GM12864 (cell line): ENCODE data around the gene SMG5.
"Not testable (repeated sequence)": the region's sequence is repeated elsewhere in the genome, so short reads cannot be mapped to it uniquely, and the experiment has no call there.

Source experiments
- DNase-seq: peaks from one replicate; pipeline ENCODE4 v3.0.0-alpha.2; 2011; ENCODE audit warnings: low read depth
- H3K4me3 ChIP-seq: 2 replicates; pipeline ENCODE4 v1.5.1; 2011; ENCODE audit warnings: mild to moderate bottlenecking, low read depth, low read length, control low read depth
- TF ChIP-seq, protein P1 (sequence below): IDR thresholded peaks from 2 replicates; pipeline ENCODE4 v1.5.1; 2011; ENCODE audit warnings: low read depth, mild to moderate bottlenecking, moderate library complexity, low read length, control low read depth, inconsistent platforms; ENCODE audit errors: missing control alignments

The SMG5 gene

DNA sequence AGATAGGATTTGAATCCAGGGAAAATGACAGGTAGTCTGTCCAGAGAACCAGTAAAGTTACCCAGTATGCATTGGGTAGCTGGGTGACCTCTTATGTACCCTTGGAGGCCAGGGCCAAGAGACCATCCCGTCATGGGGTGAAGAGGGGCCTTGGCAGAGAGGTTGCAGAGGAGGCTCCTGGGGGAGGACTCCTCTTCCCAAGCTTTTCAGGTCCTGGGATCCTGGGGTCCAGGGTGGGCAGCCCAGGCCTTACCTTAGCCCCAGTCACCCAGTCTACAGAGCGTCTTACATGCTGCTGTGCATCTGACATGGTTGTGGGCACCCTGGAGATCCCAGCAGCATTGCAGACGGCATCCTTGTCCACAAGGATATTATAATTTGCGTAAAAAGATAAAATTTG, 55.8 kb downstream of the SMG5 start:
- TF ChIP-seq, protein P1, sequence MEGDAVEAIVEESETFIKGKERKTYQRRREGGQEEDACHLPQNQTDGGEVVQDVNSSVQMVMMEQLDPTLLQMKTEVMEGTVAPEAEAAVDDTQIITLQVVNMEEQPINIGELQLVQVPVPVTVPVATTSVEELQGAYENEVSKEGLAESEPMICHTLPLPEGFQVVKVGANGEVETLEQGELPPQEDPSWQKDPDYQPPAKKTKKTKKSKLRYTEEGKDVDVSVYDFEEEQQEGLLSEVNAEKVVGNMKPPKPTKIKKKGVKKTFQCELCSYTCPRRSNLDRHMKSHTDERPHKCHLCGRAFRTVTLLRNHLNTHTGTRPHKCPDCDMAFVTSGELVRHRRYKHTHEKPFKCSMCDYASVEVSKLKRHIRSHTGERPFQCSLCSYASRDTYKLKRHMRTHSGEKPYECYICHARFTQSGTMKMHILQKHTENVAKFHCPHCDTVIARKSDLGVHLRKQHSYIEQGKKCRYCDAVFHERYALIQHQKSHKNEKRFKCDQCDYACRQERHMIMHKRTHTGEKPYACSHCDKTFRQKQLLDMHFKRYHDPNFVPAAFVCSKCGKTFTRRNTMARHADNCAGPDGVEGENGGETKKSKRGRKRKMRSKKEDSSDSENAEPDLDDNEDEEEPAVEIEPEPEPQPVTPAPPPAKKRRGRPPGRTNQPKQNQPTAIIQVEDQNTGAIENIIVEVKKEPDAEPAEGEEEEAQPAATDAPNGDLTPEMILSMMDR: no peak
- DNase-seq: no peak
- H3K4me3 ChIP-seq: no peak overlapping the region

DNA sequence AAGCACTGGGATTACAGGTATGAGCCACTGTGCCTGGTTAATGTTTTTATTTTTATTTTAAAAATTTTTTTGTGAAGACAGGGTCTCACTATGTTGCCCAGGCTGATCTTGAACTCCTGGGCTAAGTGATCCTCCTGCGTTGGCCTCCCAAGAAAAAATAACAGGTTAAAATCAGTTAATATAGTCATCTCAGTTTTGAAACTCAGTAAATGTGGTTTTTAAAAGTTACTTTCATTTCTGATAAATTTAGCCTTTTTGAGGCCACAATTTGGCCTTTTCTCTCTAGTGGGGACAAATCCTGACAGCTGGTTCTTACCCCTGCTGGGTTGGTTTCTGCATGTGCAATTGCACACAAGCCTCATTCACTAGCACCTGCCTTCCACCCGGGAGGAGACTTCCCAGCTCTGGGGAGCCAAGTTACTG, 56.5 kb downstream of the SMG5 start:
- peak; percentile 89 for DNase-seq
- no peak overlapping the region for H3K4me3 ChIP-seq
- TF ChIP-seq, protein P1: no peak

DNA sequence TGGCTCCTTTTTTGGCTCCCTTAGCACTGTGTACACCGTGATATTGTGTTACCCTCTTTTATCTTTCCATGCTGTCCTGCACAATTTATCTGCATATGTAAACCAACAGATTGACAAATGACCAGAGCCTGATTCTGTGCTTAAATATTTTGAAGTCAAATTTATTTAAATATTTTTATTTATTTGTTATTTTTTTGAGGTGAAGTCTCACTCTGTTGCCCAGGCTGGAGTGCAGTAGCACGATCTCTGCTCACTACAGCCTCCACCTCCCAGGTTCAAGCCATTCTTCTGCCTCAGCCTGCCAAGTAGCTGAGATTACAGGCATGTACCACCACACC, 57.0 kb downstream of the SMG5 start:
- H3K4me3 ChIP-seq: no peak overlapping the region
- DNase-seq: no peak
- TF ChIP-seq, protein P1: no peak

DNA sequence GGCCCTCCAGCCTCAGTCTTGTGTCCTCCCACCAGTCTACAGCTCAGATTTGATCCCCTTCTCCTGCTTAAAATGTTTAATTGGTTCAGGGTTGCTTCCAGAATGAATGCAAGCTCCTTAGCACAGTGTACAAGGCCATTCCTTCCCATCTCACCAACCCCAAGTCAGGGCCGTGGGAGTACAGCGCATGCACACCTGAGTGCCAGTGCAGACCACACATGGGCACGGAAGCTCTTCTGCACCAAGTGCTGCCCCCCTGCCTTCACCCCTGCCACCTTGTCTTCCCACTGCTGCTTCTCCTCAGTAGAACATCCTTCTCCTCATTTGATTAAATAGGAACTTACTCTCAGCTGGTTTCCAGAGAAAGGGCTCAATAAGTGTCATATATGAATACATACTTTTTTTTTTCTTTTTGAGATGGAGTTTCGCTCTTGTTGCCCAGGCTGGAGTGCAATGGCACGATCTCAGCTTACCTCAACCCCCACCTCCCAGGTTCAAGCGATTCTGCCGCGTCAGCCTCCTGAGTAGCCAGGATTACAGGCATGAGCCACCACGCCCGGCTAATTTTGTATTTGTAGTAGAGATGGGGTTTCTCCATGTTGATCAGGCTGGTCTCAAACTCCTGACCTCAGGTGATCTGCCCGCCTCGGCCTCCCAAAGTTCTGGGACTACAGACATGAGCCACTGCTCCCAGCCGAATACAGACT, 60.5 kb downstream of the SMG5 start:
- H3K4me3 ChIP-seq: no peak overlapping the region
- no peak for DNase-seq
- TF ChIP-seq, protein P1: no peak

DNA sequence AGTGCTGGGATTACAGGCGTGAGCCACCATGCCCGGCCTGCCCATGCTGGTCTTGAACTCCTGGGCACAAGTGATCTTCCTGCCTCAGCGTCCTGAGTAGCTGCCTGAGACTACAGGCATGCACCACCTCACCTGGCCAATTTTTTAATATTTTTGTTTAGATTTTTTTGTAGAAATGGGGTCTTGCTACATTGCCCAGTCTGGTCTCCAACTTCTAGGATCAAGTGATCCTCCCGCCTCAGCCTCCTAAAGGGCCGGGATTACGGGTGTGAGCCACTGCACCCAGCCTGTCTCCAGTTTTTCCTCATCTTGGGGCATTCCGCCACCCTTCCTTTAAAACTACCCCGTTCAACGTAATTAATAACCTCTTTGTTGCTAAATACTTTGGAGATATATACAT, 62.4 kb downstream of the SMG5 start:
- no peak for DNase-seq
- no peak overlapping the region for H3K4me3 ChIP-seq
- TF ChIP-seq, protein P1: no peak

DNA sequence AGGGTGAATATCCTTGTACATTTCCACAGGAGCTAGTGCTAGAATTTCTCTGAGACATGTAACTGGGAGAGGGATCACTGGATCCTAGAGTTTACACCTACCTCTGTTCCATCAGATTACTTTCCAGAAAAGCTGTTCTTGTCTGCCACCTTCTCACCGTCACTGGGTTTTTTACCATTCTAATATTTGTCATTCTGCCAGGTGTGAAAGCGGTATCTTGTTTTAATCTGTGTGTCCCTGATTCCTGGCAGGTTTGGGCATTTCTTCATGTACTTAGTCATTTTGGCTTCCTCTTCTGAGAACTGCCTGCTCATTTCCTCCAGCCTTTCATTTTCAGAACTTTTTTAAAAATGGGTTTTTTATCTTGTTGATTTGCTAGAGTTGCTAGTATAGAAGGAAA, 64.8 kb downstream of the SMG5 start:
- TF ChIP-seq, protein P1: no peak
- peak overlapping the region; percentile 8; the same call in 1 of the 2 replicates for H3K4me3 ChIP-seq
- no peak for DNase-seq

DNA sequence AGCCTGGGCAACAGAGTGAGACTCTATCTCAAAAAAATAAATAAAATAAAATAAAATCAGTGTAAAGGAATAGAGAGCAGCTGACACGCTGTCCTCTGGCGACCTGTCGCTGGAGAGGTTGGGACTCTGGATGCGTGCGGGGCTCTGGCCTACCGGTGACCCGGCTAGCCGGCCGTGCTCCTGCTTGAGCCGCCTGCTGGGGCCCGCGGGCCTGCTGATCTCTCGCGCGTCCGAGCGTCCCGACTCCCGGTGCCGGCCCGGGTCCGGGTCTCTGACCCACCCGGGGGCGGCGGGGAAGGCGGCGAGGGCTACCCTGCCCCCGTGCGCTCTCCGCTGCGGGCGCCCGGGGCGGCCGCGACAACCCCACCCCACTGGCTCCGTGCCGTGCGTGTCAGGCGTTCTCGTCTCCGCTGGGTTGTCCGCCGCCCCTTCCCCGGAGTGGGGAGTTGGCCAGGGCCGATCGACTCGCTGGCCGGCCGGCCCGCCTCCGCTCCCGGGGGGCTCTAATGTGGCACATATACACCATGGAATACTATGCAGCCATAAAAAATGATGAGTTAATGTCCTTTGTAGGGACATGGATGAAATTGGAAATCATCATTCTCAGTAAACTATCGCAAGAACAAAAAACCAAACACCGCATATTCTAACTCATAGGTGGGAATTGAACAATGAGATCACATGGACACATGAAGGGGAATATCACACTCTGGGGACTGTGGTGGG, 66.1 kb downstream of the SMG5 start:
- not testable (repeated sequence) for DNase-seq

More for the DNA sequence above, 66.1 kb downstream of the SMG5 start:
- not testable (repeated sequence) for H3K4me3 ChIP-seq
